Measurements from ENCODE around the gene FURIN. TPM values are rescaled to one million over a fixed set of nuclear protein-coding genes. Genes with fewer than 3 reads are reported as not detected.
"Not testable (repeated sequence)": the region's sequence is repeated elsewhere in the genome, so short reads cannot be mapped to it uniquely, and the experiment has no call there.

The FURIN gene
- total RNA-seq, 5 donors from 2014 or later (not counting 1 experiment from before 2014, with no cell fraction given): 52.8 to 74.0 (median 61.4) TPM

GRCh38 chr15:90928106-90928505 lies 59.7 kb downstream of the FURIN start:
- H3K4me1 ChIP-seq (ENCODE audit: control insufficient read depth in 1 of 2, extremely low read depth in 1 of 2, insufficient read depth in 2 of 2, low read length in 2 of 2): peaks cover 13 to 38% of the 10 kb centered on the region in 2 experiments
- DNase-seq; H3K27me3 Mint-ChIP-seq; H3K27me3 ChIP-seq (replicated peaks in 1 of 2; ENCODE audit: control insufficient read depth in 2 of 2, extremely low read depth in 1 of 2, insufficient read depth in 2 of 2, low read length in 1 of 2); ATAC-seq (replicated peaks in 1 of 4); H3K9me3 ChIP-seq; H3K36me3 ChIP-seq (ENCODE audit: control insufficient read depth in 2 of 2, extremely low read depth in 1 of 2, insufficient read depth in 1 of 2, low read length in 1 of 2); H3K4me3 ChIP-seq (ENCODE audit: control insufficient read depth in 1 of 2, extremely low read depth in 1 of 2, low read length in 1 of 2); POLR2A ChIA-PET; H3K27ac ChIP-seq (ENCODE audit: low read length); H3K9me3 Mint-ChIP-seq; H3K36me3 Mint-ChIP-seq: not testable (repeated sequence)
- peak overlapping the region in 1 of 2 donors; percentile 25 for H3K27ac Mint-ChIP-seq
- CTCF ChIA-PET: interaction anchor here in 1 of 2 donors (0.7 kb wide), 3 partner anchors 15 to 623 kb away, joined by 3 read pairs; no protein-coding TSS in a partner anchor
- peak overlapping the region in 2 of 3 donors; percentile 27 to 44 for H3K4me3 Mint-ChIP-seq
- H3K4me1 Mint-ChIP-seq: peaks cover 28 to 33% (median 32%) of the 10 kb centered on the region in 3 donors
- 97% methylated on average over 4 of the region's 7 CpGs for WGBS (ENCODE audit: insufficient coverage)

DNA sequence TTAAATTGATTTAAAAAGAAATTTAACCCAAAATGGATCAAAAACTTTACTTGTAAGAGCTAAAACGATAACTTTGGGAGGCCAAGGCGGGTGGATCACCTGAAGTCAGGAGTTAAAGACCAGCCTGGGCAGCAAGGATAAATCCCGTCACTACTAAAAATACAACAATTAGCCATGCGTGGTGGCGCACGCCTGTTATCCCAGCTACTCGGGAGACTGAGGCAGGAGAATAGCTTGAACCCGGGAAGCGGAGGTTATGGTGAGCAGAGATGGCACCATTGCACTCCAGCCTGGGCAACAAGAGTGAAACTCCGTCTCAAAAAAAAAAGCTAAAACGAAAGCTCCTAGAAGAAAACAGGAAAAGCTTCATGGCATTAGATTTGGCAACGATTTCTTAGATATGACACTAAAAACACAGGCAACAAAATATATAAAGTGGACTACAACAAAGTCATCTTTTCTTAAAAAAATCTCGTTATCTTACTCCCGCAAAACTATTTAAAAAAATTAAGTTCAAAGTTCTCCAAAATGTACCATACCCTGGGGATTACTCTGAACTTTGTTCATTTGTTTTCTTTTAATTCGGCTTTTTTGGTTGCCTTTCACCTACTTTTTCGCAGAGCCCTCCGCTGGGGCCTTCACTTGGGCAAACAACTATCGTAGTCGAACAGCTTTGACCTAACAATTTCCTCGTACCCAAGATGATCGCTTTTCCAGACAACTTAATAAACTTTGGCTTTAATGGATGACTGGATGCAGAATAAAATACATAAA lies 61.0 kb downstream of the FURIN start:
- Histone ChIP-seq H3K27ac (ENCODE audit: low read length) (peak overlapping the region; percentile 89), H3K4me3 (ENCODE audit: control insufficient read depth in 1 of 2, extremely low read depth in 1 of 2, low read length in 1 of 2) (peak overlapping the region; percentile 76 to 77), H3K36me3 (ENCODE audit: control insufficient read depth in 2 of 2, extremely low read depth in 1 of 2, insufficient read depth in 1 of 2, low read length in 1 of 2) (no peaks in the 10 kb centered on the region), H3K4me1 (ENCODE audit: control insufficient read depth in 1 of 2, extremely low read depth in 1 of 2, insufficient read depth in 2 of 2, low read length in 2 of 2) (peaks cover 19 to 49% of the 10 kb centered on the region in 2 experiments), H3K27me3 (replicated peaks in 1 of 2; ENCODE audit: control insufficient read depth in 2 of 2, extremely low read depth in 1 of 2, insufficient read depth in 2 of 2, low read length in 1 of 2) (no peaks in the 10 kb centered on the region), H3K9me3 (no peaks in the 10 kb centered on the region)
- WGBS (ENCODE audit: insufficient coverage): 30% methylated on average over 10 of the region's 21 CpGs
- peaks cover 33 to 39% (median 38%) of the 10 kb centered on the region in 3 donors for H3K4me1 Mint-ChIP-seq
- peak overlapping the region; percentile 90 to 97 (median 95) for H3K4me3 Mint-ChIP-seq
- no peaks in the 10 kb centered on the region for H3K36me3 Mint-ChIP-seq
- no peak for ATAC-seq (replicated peaks in 1 of 4)
- DNase-seq: no peak
- H3K27ac Mint-ChIP-seq: peak overlapping the region; percentile 98
- ChIA-PET POLR2A (interaction anchor here in 1 of 2 donors (0.5 kb wide), 1 partner anchor 24 kb away, joined by 3 read pairs; no protein-coding TSS in a partner anchor), CTCF (interaction anchor here (0.6 to 1.3 kb wide), 7 partner anchors 26 to 1031 kb away, joined by 3 to 4 read pairs (median 3); partner anchors contain the start of gene BLM (in 1 of the 2))
- no peaks in the 10 kb centered on the region for H3K27me3 Mint-ChIP-seq
- H3K9me3 Mint-ChIP-seq: no peaks in the 10 kb centered on the region

DNA sequence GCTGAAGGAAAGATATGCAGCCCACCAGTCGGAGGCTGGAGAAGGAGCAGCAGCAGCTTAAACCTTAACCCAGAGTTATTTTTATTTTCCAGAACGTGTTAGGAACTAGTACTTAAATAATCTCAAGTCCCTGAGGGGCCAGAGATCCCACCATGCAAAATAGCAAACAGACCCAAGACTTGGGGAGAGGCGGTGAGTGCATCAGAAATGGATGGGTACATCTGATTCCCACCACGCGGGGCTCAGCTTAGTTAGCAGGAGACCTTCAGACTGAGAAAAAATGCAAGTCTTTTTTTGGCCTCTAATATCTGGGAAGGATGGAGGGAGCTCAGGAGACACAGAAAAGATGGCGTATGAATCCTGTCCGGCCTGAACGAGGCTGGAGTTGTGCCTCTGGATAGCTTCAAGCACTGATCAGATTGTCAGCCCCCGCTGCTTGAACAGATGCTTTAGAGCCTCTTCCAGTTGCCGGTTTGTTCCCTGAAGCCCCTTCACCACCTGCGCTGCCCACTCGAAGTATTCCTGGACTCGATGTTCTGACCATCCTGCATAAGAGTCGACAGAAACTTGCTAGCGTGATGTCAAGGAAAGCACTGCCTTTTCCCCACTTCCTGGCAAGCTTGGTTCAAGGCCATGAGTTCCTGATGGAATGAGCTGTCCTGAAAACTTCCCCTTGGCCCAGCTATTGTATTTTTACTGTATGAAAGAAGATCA lies 62.6 kb downstream of the FURIN start:
- POLR2A ChIA-PET: interaction anchor here in 1 of 2 donors (0.5 to 1.5 kb wide), 2 partner anchors 45 to 87 kb away, joined by 3 to 4 read pairs; no protein-coding TSS in a partner anchor
- no peaks in the 10 kb centered on the region for H3K36me3 ChIP-seq (ENCODE audit: control insufficient read depth in 2 of 2, extremely low read depth in 1 of 2, insufficient read depth in 1 of 2, low read length in 1 of 2)
- peak overlapping the region; percentile 98 for H3K27ac Mint-ChIP-seq
- H3K4me3 ChIP-seq (ENCODE audit: control insufficient read depth in 1 of 2, extremely low read depth in 1 of 2, low read length in 1 of 2): peak overlapping the region; percentile 76 to 100
- no peaks in the 10 kb centered on the region for H3K36me3 Mint-ChIP-seq
- peak overlapping the region; percentile 93 for H3K27ac ChIP-seq (ENCODE audit: low read length)
- no peaks in the 10 kb centered on the region for H3K27me3 ChIP-seq (replicated peaks in 1 of 2; ENCODE audit: control insufficient read depth in 2 of 2, extremely low read depth in 1 of 2, insufficient read depth in 2 of 2, low read length in 1 of 2)
- DNase-seq (peak in 1 of 35 experiments; percentile 15), ATAC-seq (replicated peaks in 1 of 4) (no peak)
- CTCF ChIA-PET: interaction anchor here (0.5 to 5.4 kb wide), 23 partner anchors 8 to 697 kb away, joined by 3 to 78 read pairs (median 5); partner anchors contain the start of genes RCCD1 (in 2 of the 2), BLM (in 1 of the 2), CIB1 (in 1 of the 2) and MAN2A2 (in 1 of the 2)
- no peaks in the 10 kb centered on the region for H3K9me3 ChIP-seq
- H3K4me1 ChIP-seq (ENCODE audit: control insufficient read depth in 1 of 2, extremely low read depth in 1 of 2, insufficient read depth in 2 of 2, low read length in 2 of 2): peaks cover 28 to 62% of the 10 kb centered on the region in 2 experiments
- peaks cover 40 to 48% (median 44%) of the 10 kb centered on the region in 3 donors for H3K4me1 Mint-ChIP-seq
- 77% methylated on average over 14 of the region's 15 CpGs for WGBS (ENCODE audit: insufficient coverage)
- H3K9me3 Mint-ChIP-seq: no peaks in the 10 kb centered on the region
- no peaks in the 10 kb centered on the region for H3K27me3 Mint-ChIP-seq
- peak overlapping the region; percentile 90 to 97 (median 95) for H3K4me3 Mint-ChIP-seq

GRCh38 chr15:90931575-90931827 lies 63.1 kb downstream of the FURIN start:
- Mint-ChIP-seq H3K4me1 (peaks cover 45 to 53% (median 49%) of the 10 kb centered on the region in 3 donors), H3K27me3 (no peaks in the 10 kb centered on the region), H3K4me3 (peak overlapping the region; percentile 90 to 97 (median 95)), H3K36me3 (peaks cover 3% of the 10 kb centered on the region), H3K27ac (peak overlapping the region; percentile 98), H3K9me3 (no peaks in the 10 kb centered on the region)
- ChIA-PET CTCF (interaction anchor here (0.5 to 5.4 kb wide), 24 partner anchors 9 to 1037 kb away, joined by 3 to 78 read pairs (median 5); partner anchors contain the start of genes RCCD1 (in 2 of the 2), BLM (in 1 of the 2), CIB1 (in 1 of the 2) and MAN2A2 (in 1 of the 2)), POLR2A (interaction anchor here in 1 of 2 donors (1.5 kb wide), 1 partner anchor 46 kb away, joined by 3 read pairs; no protein-coding TSS in a partner anchor)
- DNase-seq: no peak
- Histone ChIP-seq H3K36me3 (ENCODE audit: control insufficient read depth in 2 of 2, extremely low read depth in 1 of 2, insufficient read depth in 1 of 2, low read length in 1 of 2) (peaks cover 0 to 3% of the 10 kb centered on the region in 2 donors), H3K9me3 (no peaks in the 10 kb centered on the region), H3K4me3 (ENCODE audit: control insufficient read depth in 1 of 2, extremely low read depth in 1 of 2, low read length in 1 of 2) (peak overlapping the region; percentile 63 to 100), H3K4me1 (ENCODE audit: control insufficient read depth in 1 of 2, extremely low read depth in 1 of 2, insufficient read depth in 2 of 2, low read length in 2 of 2) (peaks cover 28 to 67% of the 10 kb centered on the region in 2 experiments), H3K27ac (ENCODE audit: low read length) (peak overlapping the region; percentile 93), H3K27me3 (replicated peaks in 1 of 2; ENCODE audit: control insufficient read depth in 2 of 2, extremely low read depth in 1 of 2, insufficient read depth in 2 of 2, low read length in 1 of 2) (no peaks in the 10 kb centered on the region)
- WGBS (ENCODE audit: insufficient coverage): 5% methylated on average over 4 of the region's 6 CpGs
- no peak for ATAC-seq (replicated peaks in 1 of 4)

GRCh38 chr15:90931828-90932659 lies 63.7 kb downstream of the FURIN start, which contains the start of gene HDDC3:
HDDC3 (minus strand) TSS chr15:90932549; CDS start chr15:90932540, 9 bp downstream.
- WGBS (ENCODE audit: insufficient coverage): 0% methylated on average over 38 of the region's 52 CpGs
- Histone ChIP-seq H3K9me3 (no peaks in the 10 kb centered on the region), H3K27ac (ENCODE audit: low read length) (peak within 1 kb of the TSS; percentile 93), H3K27me3 (replicated peaks in 1 of 2; ENCODE audit: control insufficient read depth in 2 of 2, extremely low read depth in 1 of 2, insufficient read depth in 2 of 2, low read length in 1 of 2) (no peaks in the 10 kb centered on the region), H3K4me1 (ENCODE audit: control insufficient read depth in 1 of 2, extremely low read depth in 1 of 2, insufficient read depth in 2 of 2, low read length in 2 of 2) (peaks cover 30 to 70% of the 10 kb centered on the region in 2 experiments), H3K4me3 (ENCODE audit: control insufficient read depth in 1 of 2, extremely low read depth in 1 of 2, low read length in 1 of 2) (peak within 1 kb of the TSS; percentile 63 to 100), H3K36me3 (ENCODE audit: control insufficient read depth in 2 of 2, extremely low read depth in 1 of 2, insufficient read depth in 1 of 2, low read length in 1 of 2) (peaks cover 0 to 8% of the 10 kb centered on the region in 2 donors)
- H3K27me3 Mint-ChIP-seq: no peaks in the 10 kb centered on the region
- peaks cover 3% of the 10 kb centered on the region for H3K36me3 Mint-ChIP-seq
- DNase-seq (peak; percentile 73 to 92 (median 84)), ATAC-seq (replicated peaks in 1 of 4) (peak; percentile 57 to 62 (median 58))
- peaks cover 49 to 57% (median 54%) of the 10 kb centered on the region in 3 donors for H3K4me1 Mint-ChIP-seq
- H3K27ac Mint-ChIP-seq: peak within 1 kb of the TSS; percentile 98
- peak within 1 kb of the TSS; percentile 90 to 97 (median 95) for H3K4me3 Mint-ChIP-seq
- no peaks in the 10 kb centered on the region for H3K9me3 Mint-ChIP-seq
- CTCF ChIA-PET: interaction anchor here (0.5 to 5.4 kb wide), 29 partner anchors 9 to 1037 kb away, joined by 3 to 78 read pairs (median 4); partner anchors contain the start of genes MAN2A2 (in 2 of the 2), RCCD1 (in 2 of the 2), BLM (in 1 of the 2) and CIB1 (in 1 of the 2)
- POLR2A ChIA-PET: interaction anchor here in 1 of 2 donors (1.5 kb wide), 1 partner anchor 46 kb away, joined by 3 read pairs; no protein-coding TSS in a partner anchor
